Ovary (tissue), 3 donors: ENCODE measurements around the gene PPP6R2.

ENCODE experiments used
- POLR2A ChIP-seq: fragments of 450-650 bp; IDR thresholded peaks from one replicate; pipeline ENCODE4 v1.6.1; 2017; ENCODE audit warnings: antibody characterized with exemption, mild to moderate bottlenecking, moderate library complexity
- TF ChIP-seq, protein P1 (sequence below), 3 donors: fragments of 450-650 bp in 2 of 3; fragments of 200-600 bp in 1 of 3; IDR thresholded peaks; one replicate each; pipeline versions ENCODE4 v1.5.1 to v1.8.0; 2016 to 2022; ENCODE audit warnings: antibody characterized with exemption in 3 of 3, mild to moderate bottlenecking in 1 of 3
- donor health status: DM: no; HTN: no; CAD: no.

DNA sequence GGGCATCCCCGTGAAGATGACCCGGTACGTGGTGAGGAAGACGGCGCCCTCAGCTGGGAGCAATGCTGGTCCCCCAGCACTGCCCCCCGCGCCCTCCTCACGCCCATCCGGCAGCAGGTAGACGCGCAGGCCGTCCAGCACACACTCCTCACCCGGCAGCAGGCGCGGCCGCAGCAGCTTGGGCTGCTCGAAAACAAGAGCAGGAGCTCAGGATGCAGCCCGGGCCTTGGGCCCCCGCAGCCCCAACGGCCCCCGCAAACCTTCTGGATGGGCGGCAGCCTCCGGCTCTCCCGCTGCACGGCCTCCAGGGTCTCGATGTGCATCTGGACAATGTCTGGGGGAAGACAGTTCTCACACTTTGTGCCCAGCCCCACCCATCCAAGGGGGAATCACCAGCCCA is 118.4 kb downstream of the PPP6R2 start:
- TF ChIP-seq, protein P1, sequence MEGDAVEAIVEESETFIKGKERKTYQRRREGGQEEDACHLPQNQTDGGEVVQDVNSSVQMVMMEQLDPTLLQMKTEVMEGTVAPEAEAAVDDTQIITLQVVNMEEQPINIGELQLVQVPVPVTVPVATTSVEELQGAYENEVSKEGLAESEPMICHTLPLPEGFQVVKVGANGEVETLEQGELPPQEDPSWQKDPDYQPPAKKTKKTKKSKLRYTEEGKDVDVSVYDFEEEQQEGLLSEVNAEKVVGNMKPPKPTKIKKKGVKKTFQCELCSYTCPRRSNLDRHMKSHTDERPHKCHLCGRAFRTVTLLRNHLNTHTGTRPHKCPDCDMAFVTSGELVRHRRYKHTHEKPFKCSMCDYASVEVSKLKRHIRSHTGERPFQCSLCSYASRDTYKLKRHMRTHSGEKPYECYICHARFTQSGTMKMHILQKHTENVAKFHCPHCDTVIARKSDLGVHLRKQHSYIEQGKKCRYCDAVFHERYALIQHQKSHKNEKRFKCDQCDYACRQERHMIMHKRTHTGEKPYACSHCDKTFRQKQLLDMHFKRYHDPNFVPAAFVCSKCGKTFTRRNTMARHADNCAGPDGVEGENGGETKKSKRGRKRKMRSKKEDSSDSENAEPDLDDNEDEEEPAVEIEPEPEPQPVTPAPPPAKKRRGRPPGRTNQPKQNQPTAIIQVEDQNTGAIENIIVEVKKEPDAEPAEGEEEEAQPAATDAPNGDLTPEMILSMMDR (IDR thresholded peaks at IDR 0.05) = no peak
- TF ChIP-seq POLR2A = no peak
